SK-N-SH treated with all-trans-retinoic acid at 6 μM for 48 hours (cell line): ENCODE data around the gene NTS.

Experiments used
- ZNF565 ChIP-seq: fragments of 450-650 bp; formaldehyde crosslinking; conservative IDR thresholded peaks from 2 replicates; pipeline ENCODE4 v1.5.0; 2020; ENCODE audit warnings: low read depth, mild to moderate bottlenecking, moderate library complexity

Gene NTS

GRCh38 chr12:85927166-85927565 lies 53.1 kb downstream of the NTS start (continued):
- TF ChIP-seq ZNF565 (CRISPR knock-in tag): no peak
